ENCODE results near the gene MCTS1. TPM values are rescaled to one million over a fixed set of nuclear protein-coding genes. Genes with fewer than 3 reads are reported as not detected.
A peak's percentile ranks its signal among the peaks of the same experiment; 100 is the strongest.

Gene MCTS1
- total and polyA plus RNA-seq, 2 donors (not counting 3 experiments of a cell fraction or from before 2014, with no cell fraction given) = 36.1 to 70.0 TPM

DNA sequence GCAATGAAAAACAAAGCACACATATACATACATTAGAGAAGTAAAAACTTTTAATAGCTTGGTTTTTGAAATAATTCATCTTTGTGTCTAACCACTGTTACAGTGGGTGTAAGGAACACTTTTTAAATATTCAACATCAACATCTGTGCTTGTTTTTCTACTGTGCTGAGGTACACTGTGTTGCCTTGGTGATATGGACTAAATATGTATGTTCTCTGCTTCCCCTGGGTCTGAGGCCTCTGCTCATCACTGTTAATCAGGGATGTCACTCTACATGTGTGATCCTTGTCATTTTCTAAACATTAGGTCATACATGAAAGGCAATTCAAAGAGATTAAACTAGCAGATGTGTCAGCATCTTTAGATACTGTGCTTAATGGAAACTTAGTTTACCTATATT, 10.9 kb downstream of the MCTS1 start:
- Histone ChIP-seq H3K4me3 (replicated peaks in 1 of 3; ENCODE audit: insufficient read depth in 1 of 3, low read depth in 1 of 3, low read length in 3 of 3) (no peak overlapping the region), H4K20me1 (replicated peaks; ENCODE audit: control insufficient read depth, extremely low read depth, insufficient read depth, low read length) (no peaks in the 10 kb centered on the region), H3K9ac (replicated peaks; ENCODE audit: extremely low read depth, insufficient read depth, low read length) (no peak overlapping the region), H3K9me3 (replicated peaks; ENCODE audit: control insufficient read depth, insufficient read depth, low read length) (no peaks in the 10 kb centered on the region), H3K27me3 (ENCODE audit: control insufficient read depth in 2 of 2, insufficient read depth in 2 of 2, low read length in 2 of 2) (no peaks in the 10 kb centered on the region), H3K4me1 (ENCODE audit: control insufficient read depth, extremely low read depth, insufficient read depth, low read length) (peaks cover 2% of the 10 kb centered on the region), H3K27ac (ENCODE audit: insufficient read depth, low read depth, low read length) (no peak overlapping the region), H2AFZ (ENCODE audit: low read depth, low read length) (no peak overlapping the region), H3K79me2 (ENCODE audit: control insufficient read depth, insufficient read depth, low read length) (no peaks in the 10 kb centered on the region), H3K36me3 (ENCODE audit: control insufficient read depth in 2 of 2, extremely low read depth in 1 of 2, insufficient read depth in 2 of 2, low read length in 2 of 2) (peaks cover 0 to 2% of the 10 kb centered on the region in 2 experiments), H3K4me2 (ENCODE audit: insufficient read depth, low read length) (no peak overlapping the region), H3K9me1 (replicated peaks; ENCODE audit: control insufficient read depth, extremely low read depth, insufficient read depth, low read length) (no peaks in the 10 kb centered on the region)
- intact Hi-C loops (cut with micrococcal nuclease) = no loop called here
- BruUV-seq (replicated peaks) = no TSS peak
- dilution Hi-C loops (cut with MboI; ENCODE audit: extremely low pct_ligation_motif_present, low sequenced_read_pairs) = no loop called here
- FAIRE-seq (peak; percentile 38), DNase-seq (ENCODE audit: low read depth, low spot score) (no peak)
- POLR2A ChIA-PET = interaction anchor here (1.6 kb wide), 1 partner anchor 11 kb away, joined by 6 read pairs; the partner anchor contains the start of gene MCTS1
- CTCF ChIA-PET = no interaction called here
- TF ChIP-seq GATA2 (IDR thresholded peaks at IDR 0.05; ENCODE audit: insufficient read depth, insufficient read length, low read depth, low read length) (no peak), MAX (IDR thresholded peaks at IDR 0.05; ENCODE audit: insufficient read depth, insufficient read length) (no peak), JUN (IDR thresholded peaks at IDR 0.05; ENCODE audit: borderline replicate concordance, insufficient read depth, insufficient read length, low read depth) (no peak), POLR2A (IDR thresholded peaks at IDR 0.05; ENCODE audit: low read depth, low read length) (no peak)
- TF ChIP-seq, protein P1, sequence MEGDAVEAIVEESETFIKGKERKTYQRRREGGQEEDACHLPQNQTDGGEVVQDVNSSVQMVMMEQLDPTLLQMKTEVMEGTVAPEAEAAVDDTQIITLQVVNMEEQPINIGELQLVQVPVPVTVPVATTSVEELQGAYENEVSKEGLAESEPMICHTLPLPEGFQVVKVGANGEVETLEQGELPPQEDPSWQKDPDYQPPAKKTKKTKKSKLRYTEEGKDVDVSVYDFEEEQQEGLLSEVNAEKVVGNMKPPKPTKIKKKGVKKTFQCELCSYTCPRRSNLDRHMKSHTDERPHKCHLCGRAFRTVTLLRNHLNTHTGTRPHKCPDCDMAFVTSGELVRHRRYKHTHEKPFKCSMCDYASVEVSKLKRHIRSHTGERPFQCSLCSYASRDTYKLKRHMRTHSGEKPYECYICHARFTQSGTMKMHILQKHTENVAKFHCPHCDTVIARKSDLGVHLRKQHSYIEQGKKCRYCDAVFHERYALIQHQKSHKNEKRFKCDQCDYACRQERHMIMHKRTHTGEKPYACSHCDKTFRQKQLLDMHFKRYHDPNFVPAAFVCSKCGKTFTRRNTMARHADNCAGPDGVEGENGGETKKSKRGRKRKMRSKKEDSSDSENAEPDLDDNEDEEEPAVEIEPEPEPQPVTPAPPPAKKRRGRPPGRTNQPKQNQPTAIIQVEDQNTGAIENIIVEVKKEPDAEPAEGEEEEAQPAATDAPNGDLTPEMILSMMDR (IDR thresholded peaks at IDR 0.05; ENCODE audit: extremely low read depth in 1 of 2, insufficient read depth in 1 of 2, low read depth in 1 of 2, low read length in 2 of 2) = no peak

All from endothelial cell of umbilical vein (primary cell).